ENCODE results near the gene SFRP2. TPM values are rescaled to one million over a fixed set of nuclear protein-coding genes. Genes with fewer than 3 reads are reported as not detected.
A peak's percentile ranks its signal among the peaks of the same experiment; 100 is the strongest.

Gene SFRP2
- total and polyA plus RNA-seq, 10 of the 15 experiments (the other 5 are each of a cell fraction or from before 2014, with no cell fraction given): 0.11 to 0.33 (median 0.16) TPM; not detected in 7

- H3K36me3 ChIP-seq (ENCODE audit: control insufficient read depth in 2 of 2, insufficient read depth in 2 of 2, low read length in 1 of 2): no peaks in the 10 kb centered on the region
- CTCF ChIA-PET: no interaction called here
- BruUV-seq (replicated peaks): no TSS peak
- H3K4me2 ChIP-seq (ENCODE audit: control insufficient read depth, insufficient read depth): no peak overlapping the region
- no peaks in the 10 kb centered on the region for H3K9me3 ChIP-seq (replicated peaks; ENCODE audit: control insufficient read depth, insufficient read depth, low read length)
- H3K27me3 ChIP-seq (replicated peaks in 1 of 2; ENCODE audit: control insufficient read depth in 2 of 2, insufficient read depth in 2 of 2, low read length in 1 of 2): peaks cover 29 to 31% of the 10 kb centered on the region in 2 experiments
- no peak for FAIRE-seq
- H3K9ac ChIP-seq (ENCODE audit: control insufficient read depth, insufficient read depth, low read length): no peak overlapping the region
- POLR2A ChIA-PET: no interaction called here
- H3K27ac ChIP-seq (ENCODE audit: control insufficient read depth, insufficient read depth): no peak overlapping the region
- DNase-seq (ENCODE audit: low read depth, low spot score): no peak
- no peaks in the 10 kb centered on the region for H4K20me1 ChIP-seq (ENCODE audit: control insufficient read depth, insufficient read depth)
- in situ Hi-C loops (cut with MboI): no loop called here
- no peak overlapping the region for H2AFZ ChIP-seq (ENCODE audit: control insufficient read depth, low read depth, low read length)
- RAD21 ChIA-PET (ENCODE audit: unreplicated experiment): no interaction called here
- WGBS (ENCODE audit: insufficient coverage, insufficient replicate concordance, low lambda C conversion rate, missing lambda C conversion rate): 15% methylated on average over 37 of the region's 37 CpGs
- H3K79me2 ChIP-seq (ENCODE audit: control insufficient read depth, insufficient read depth, low read length): no peaks in the 10 kb centered on the region
- intact Hi-C loops (cut with micrococcal nuclease; ENCODE audit: unreplicated experiment): no loop called here
- H3K4me1 ChIP-seq (ENCODE audit: control insufficient read depth, insufficient read depth, low read length): no peaks in the 10 kb centered on the region
- no peak overlapping the region for H3K4me3 ChIP-seq
- SMC1A ChIA-PET (ENCODE audit: uncharacterized antibody, unreplicated experiment): no interaction called here
- TF ChIP-seq CTCF (IDR thresholded peaks at IDR 0.05 in 2 of 3, conservative IDR thresholded peaks at IDR 0.05 in 1 of 3; ENCODE audit: control insufficient read depth in 2 of 3, extremely low read depth in 1 of 3, insufficient read depth in 1 of 3, low read depth in 3 of 3, low read length in 3 of 3) (0 out of 6 replicates have a peak, but pooled peaks of 2 of the 3 experiments have one; percentile 1 to 11), ESRRA (IDR thresholded peaks at IDR 0.05; ENCODE audit: low read length) (no peak)
- no peak for ATAC-seq
Measured at GRCh38 chr4:153791746-153792617, 3.1 kb upstream of the SFRP2 start.

- no peak overlapping the region; the same call in 1 of the 2 replicates for H3K4me2 ChIP-seq (ENCODE audit: control insufficient read depth, insufficient read depth)
- no peaks in the 10 kb centered on the region for H3K9me3 ChIP-seq (replicated peaks; ENCODE audit: control insufficient read depth, insufficient read depth, low read length)
- intact Hi-C loops (cut with micrococcal nuclease; ENCODE audit: unreplicated experiment) (no loop called here), in situ Hi-C loops (cut with MboI) (no loop called here)
- no peaks in the 10 kb centered on the region for H3K36me3 ChIP-seq (ENCODE audit: control insufficient read depth in 2 of 2, insufficient read depth in 2 of 2, low read length in 1 of 2)
- no peaks in the 10 kb centered on the region for H3K4me1 ChIP-seq (ENCODE audit: control insufficient read depth, insufficient read depth, low read length)
- WGBS (ENCODE audit: insufficient coverage, insufficient replicate concordance, low lambda C conversion rate, missing lambda C conversion rate): 37% methylated on average over 38 of the region's 51 CpGs
- H3K27ac ChIP-seq (ENCODE audit: control insufficient read depth, insufficient read depth): no peak overlapping the region
- DNase-seq (ENCODE audit: low read depth, low spot score) (no peak), ATAC-seq (no peak), FAIRE-seq (no peak)
- ChIA-PET SMC1A (ENCODE audit: uncharacterized antibody, unreplicated experiment) (no interaction called here), RAD21 (ENCODE audit: unreplicated experiment) (no interaction called here), CTCF (no interaction called here), POLR2A (no interaction called here)
- no TSS peak for BruUV-seq (replicated peaks)
- H3K4me3 ChIP-seq: no peak overlapping the region
- H4K20me1 ChIP-seq (ENCODE audit: control insufficient read depth, insufficient read depth): no peaks in the 10 kb centered on the region
- no peak overlapping the region for H3K9ac ChIP-seq (ENCODE audit: control insufficient read depth, insufficient read depth, low read length)
- no peaks in the 10 kb centered on the region for H3K79me2 ChIP-seq (ENCODE audit: control insufficient read depth, insufficient read depth, low read length)
- no peak overlapping the region for H2AFZ ChIP-seq (ENCODE audit: control insufficient read depth, low read depth, low read length)
- H3K27me3 ChIP-seq (replicated peaks in 1 of 2; ENCODE audit: control insufficient read depth in 2 of 2, insufficient read depth in 2 of 2, low read length in 1 of 2): peaks cover 30 to 34% of the 10 kb centered on the region in 2 experiments
- TF ChIP-seq FOS (IDR thresholded peaks at IDR 0.05; ENCODE audit: borderline replicate concordance, extremely low read depth, insufficient read length) (no peak), EGR1 (IDR thresholded peaks at IDR 0.05; ENCODE audit: borderline replicate concordance in 1 of 2, low read depth in 2 of 2, low read length in 2 of 2) (no peak), TCF3 (IDR thresholded peaks at IDR 0.05; ENCODE audit: borderline replicate concordance, insufficient read depth, low read depth, low read length) (no peak), POU2F2 (IDR thresholded peaks at IDR 0.05; ENCODE audit: borderline replicate concordance, low read depth, low read length) (no peak), RAD21 (IDR thresholded peaks at IDR 0.05; ENCODE audit: insufficient read depth, low read depth, low read length) (no peak), SREBF2 (IDR thresholded peaks at IDR 0.05; ENCODE audit: low read length) (no peak), IRF4 (IDR thresholded peaks at IDR 0.05; ENCODE audit: low read depth, low read length) (no peak)
- TF ChIP-seq, protein P1, sequence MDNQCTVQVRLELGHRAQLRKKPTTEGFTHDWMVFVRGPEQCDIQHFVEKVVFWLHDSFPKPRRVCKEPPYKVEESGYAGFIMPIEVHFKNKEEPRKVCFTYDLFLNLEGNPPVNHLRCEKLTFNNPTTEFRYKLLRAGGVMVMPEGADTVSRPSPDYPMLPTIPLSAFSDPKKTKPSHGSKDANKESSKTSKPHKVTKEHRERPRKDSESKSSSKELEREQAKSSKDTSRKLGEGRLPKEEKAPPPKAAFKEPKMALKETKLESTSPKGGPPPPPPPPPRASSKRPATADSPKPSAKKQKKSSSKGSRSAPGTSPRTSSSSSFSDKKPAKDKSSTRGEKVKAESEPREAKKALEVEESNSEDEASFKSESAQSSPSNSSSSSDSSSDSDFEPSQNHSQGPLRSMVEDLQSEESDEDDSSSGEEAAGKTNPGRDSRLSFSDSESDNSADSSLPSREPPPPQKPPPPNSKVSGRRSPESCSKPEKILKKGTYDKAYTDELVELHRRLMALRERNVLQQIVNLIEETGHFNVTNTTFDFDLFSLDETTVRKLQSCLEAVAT (IDR thresholded peaks at IDR 0.05): no peak
Measured at GRCh38 chr4:153790962-153791551, 2.2 kb upstream of the SFRP2 start.
